ELR (cell line): ENCODE results near the gene AXIN1.
"Not testable (repeated sequence)": the region's sequence is repeated elsewhere in the genome, so short reads cannot be mapped to it uniquely, and the experiment has no call there.

ENCODE experiments used
- DNase-seq: peaks from one replicate; pipeline ENCODE4 v3.0.0-alpha.2; 2015; ENCODE audit warnings: low read depth

Gene AXIN1

GRCh38 chr16:333406-334094 lies 19.0 kb downstream of the AXIN1 start:
- DNase-seq, result no peak

- DNase-seq, result not testable (repeated sequence)
These were observed 21.2 kb downstream of the AXIN1 start for GRCh38 chr16:331181-331814.

GRCh38 chr16:330741-331140 lies 21.8 kb downstream of the AXIN1 start:
- DNase-seq, result no peak

GRCh38 chr16:325375-326145 lies 27.0 kb downstream of the AXIN1 start:
- DNase-seq, result no peak

GRCh38 chr16:324451-325334 lies 27.8 kb downstream of the AXIN1 start:
- DNase-seq, result no peak

- DNase-seq, result no peak
These were observed 28.4 kb downstream of the AXIN1 start for GRCh38 chr16:324201-324450.

GRCh38 chr16:322476-323143 lies 29.9 kb downstream of the AXIN1 start:
- DNase-seq, result no peak

- no peak for DNase-seq
These were observed 31.0 kb downstream of the AXIN1 start for GRCh38 chr16:321532-321931.

- no peak for DNase-seq
These were observed 32.3 kb downstream of the AXIN1 start for GRCh38 chr16:320206-320605.

GRCh38 chr16:318628-319027 lies 33.9 kb downstream of the AXIN1 start:
- no peak for DNase-seq

- DNase-seq, result no peak
These were observed 34.9 kb downstream of the AXIN1 start for GRCh38 chr16:317583-317982.

GRCh38 chr16:316741-317464 lies 35.6 kb downstream of the AXIN1 start:
- DNase-seq, result no peak

GRCh38 chr16:314795-315299 lies 37.7 kb downstream of the AXIN1 start:
- no peak for DNase-seq

GRCh38 chr16:314351-314750 lies 38.2 kb downstream of the AXIN1 start:
- DNase-seq, result no peak

GRCh38 chr16:311725-312124 lies 40.8 kb downstream of the AXIN1 start:
- no peak for DNase-seq

GRCh38 chr16:309476-309875 lies 43.0 kb downstream of the AXIN1 start:
- DNase-seq, result no peak

GRCh38 chr16:307691-308312 lies 44.7 kb downstream of the AXIN1 start:
- no peak for DNase-seq

- DNase-seq, result no peak
These were observed 45.6 kb downstream of the AXIN1 start for GRCh38 chr16:306911-307370.

GRCh38 chr16:305916-306626 lies 46.5 kb downstream of the AXIN1 start:
- no peak for DNase-seq
